ENCODE data around the gene CDH3.

CDH3 gene

DNA sequence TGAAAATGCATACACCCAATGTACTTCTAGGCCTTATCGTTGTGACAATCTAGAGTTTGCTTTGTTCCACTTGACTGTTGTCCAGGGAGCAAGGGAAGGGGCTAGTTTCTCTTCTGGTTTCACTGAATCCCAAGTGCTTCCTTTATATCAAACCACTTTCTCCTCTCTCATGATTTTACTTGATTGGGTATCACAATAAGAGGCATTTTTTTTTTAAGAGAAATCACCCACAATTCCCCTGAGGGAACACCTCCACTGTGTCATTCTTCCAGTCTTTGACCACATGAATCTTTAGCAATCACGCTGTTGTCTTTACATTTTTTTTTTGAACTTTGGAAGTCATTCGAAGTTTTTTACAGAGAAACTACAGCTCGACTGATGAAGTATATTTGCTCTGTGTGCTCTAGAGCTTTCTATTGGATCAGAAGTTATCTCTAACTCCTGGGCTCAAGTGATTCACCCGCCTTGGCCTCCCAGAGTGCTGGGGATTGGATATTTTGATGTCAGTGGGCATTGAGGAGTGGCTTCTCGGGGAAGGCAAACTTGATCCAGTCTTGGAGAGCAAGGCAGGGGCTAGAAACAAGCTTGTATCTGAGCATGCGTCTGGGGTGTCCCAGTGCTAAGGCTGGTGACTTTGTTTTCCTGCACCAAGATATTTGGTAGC lies 95.0 kb downstream of the CDH3 start:
- DNase-seq = peak; percentile 84

DNA sequence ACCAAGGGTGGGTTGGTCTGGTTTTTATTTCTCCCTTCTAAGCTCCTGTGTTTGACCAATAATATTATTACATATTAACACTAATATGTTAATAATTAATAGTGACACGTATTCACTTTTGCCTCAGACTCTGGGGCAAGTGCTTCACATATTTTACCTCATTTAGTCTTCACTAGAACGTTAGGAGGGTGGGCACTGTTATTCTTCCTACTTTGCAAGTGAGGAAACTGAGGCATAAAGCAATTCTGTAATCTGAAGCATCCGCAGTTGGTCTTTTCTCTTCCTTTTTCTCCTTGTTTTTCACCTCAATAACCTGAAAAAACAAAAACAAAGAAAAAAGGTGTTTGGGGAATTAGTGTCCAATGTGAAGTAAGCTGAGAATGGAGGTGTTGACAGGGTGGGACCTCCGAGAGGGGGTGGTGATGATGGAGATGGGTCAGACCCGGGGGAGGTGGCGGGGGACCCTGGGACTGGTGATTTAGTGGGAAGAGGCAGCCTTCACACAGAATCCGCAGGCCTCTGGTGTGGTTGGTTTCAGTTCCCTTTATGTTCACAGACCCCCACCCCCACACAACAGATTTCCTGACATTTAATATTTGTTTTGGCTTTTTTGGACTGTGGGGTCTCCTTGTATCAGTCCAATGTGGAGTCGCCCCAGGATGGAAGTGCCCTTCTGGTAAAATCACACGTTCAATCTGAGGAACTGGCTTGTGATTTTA lies 95.7 kb downstream of the CDH3 start:
- DNase-seq = peak; percentile 84

DNA sequence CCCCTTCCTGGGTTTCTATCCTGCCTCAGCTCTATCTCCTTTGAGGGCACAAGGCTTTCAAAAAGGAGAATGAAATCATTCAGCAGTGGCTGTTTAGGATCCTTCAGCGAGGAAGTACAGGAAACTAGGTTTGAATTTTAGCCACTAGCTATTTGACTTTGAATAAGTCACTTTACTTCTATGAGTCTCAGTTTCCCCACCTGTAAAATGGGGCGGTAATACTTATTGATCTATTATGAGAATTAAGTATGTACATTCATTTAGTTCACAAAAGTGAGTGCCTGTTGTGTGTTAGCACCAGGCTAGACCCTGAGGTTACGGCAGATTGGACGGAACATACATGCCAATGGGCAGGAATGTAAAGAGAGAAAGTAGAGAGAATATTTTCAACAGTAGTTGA lies 98.6 kb downstream of the CDH3 start:
- DNase-seq = no peak

DNA sequence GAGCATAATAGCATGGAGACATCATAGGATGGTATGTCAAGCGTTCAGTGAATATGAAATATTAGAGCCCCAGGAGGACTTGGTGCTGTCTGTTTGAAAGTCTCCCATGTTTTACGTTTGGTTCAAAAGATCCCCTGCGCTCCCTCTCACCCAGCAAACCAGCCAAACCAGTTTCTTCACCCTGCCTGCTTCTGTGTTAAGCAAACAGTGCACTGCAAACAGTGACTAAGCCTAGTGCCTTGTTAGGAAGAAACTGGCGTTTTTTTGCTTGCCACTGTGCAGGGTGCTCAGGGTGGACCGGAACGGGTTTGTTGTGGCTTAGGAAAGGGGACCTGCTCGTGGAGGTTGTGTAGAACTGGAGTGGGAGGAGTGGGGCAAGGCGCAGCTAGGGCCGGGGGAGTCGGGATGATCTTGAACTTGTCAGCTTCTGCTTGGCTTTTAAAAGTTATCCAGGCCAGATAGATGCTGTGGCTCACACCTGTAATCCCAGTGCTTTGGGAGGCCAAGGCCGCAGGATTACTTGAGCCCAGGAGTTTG lies 99.7 kb downstream of the CDH3 start:
- peak; percentile 22 for DNase-seq

DNA sequence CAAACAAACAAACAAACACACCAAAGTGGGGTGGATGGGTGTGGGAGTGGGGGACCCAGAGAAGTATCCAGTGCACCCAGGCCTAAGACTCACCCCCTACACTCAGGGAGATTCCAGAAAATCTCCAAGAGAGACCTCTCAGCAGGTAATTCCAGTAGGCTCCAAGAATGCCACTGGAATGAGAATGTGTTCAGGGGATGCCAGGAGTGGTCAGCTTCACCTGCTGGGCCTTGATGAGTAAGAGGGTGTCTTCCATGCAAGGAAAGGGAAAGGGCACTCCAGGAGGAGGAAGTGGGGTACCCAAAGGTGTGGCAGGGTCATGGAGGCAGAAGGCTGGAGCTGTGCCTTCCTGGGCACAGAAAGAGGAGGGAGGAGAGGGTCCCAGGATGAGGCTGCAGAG lies 101.8 kb downstream of the CDH3 start:
- DNase-seq = no peak

DNA sequence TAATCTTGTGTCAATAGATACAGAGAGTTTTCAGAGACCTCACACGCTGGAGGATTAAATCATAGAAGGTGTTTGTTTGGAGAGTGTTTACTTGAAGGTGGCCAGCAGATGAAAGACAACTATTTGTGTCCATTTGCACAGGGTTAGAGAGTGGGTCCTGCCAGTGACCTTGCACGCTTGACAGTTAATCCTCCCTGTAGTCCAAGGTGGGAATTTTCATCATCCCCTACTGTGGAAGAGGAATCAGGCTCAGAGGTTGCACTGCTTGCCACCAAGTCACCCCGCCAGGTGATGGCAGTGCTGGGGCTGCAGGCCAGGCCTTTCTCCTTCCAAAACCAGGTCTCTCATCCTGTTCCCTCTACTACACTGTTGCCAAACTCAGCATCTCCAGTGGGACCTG lies 104.3 kb downstream of the CDH3 start:
- no peak for DNase-seq

Measured in kidney glomerular epithelial cell (primary cell).